Mucosa of rectum (tissue), 2 donors: ENCODE measurements around the gene C1R.
"Not testable (repeated sequence)": the region's sequence is repeated elsewhere in the genome, so short reads cannot be mapped to it uniquely, and the experiment has no call there.

Source experiments
- H3K27ac ChIP-seq, 2 donors: one replicate each; pipeline ENCODE4 v1.7.0; 2013; ENCODE audit warnings: inconsistent platforms in 2 of 2, low read depth in 2 of 2, low read length in 2 of 2
- H3K27me3 ChIP-seq, 2 donors: one replicate each; pipeline ENCODE4 v1.7.0; 2013; ENCODE audit warnings: low read length in 2 of 2; ENCODE audit not compliant: control insufficient read depth in 2 of 2, insufficient read depth in 2 of 2
- H3K36me3 ChIP-seq, 2 donors: one replicate each; pipeline ENCODE4 v1.7.0; 2013; ENCODE audit warnings: low read length in 2 of 2; ENCODE audit not compliant: control insufficient read depth in 2 of 2, insufficient read depth in 2 of 2
- H3K4me1 ChIP-seq, 2 donors: one replicate each; pipeline ENCODE4 v1.7.0; 2013; ENCODE audit warnings: low read length in 2 of 2, mild to moderate bottlenecking in 1 of 2; ENCODE audit not compliant: control insufficient read depth in 2 of 2, insufficient read depth in 2 of 2
- H3K4me3 ChIP-seq, 2 donors: one replicate each; pipeline ENCODE4 v1.7.0; 2013; ENCODE audit warnings: low read length in 2 of 2
- H3K9ac ChIP-seq, 2 donors: one replicate each; pipeline ENCODE4 v1.7.0; 2013; ENCODE audit warnings: low read length in 2 of 2, low read depth in 1 of 2, mild to moderate bottlenecking in 1 of 2
- H3K9me3 ChIP-seq, 2 donors: one replicate each; pipeline ENCODE4 v1.7.0; 2013; ENCODE audit warnings: low read length in 2 of 2; ENCODE audit not compliant: control insufficient read depth in 2 of 2
- donor health status: healthy.
- donor health status: Normal muscosa, but diverticular disease.

The C1R gene

GRCh38 chr12:7061596-7061995 is 30.6 kb downstream of the C1R start:
- Histone ChIP-seq H3K27me3 (peaks cover 0 to 6% of the 10 kb centered on the region in 2 donors), H3K4me3 (peak overlapping the region; percentile 37 to 62), H3K9me3 (no peaks in the 10 kb centered on the region), H3K4me1 (peaks cover 0 to 8% of the 10 kb centered on the region in 2 donors), H3K27ac (peak overlapping the region; percentile 54 to 76), H3K9ac (peak overlapping the region in 1 of 2 donors; percentile 58), H3K36me3 (no peaks in the 10 kb centered on the region)

DNA sequence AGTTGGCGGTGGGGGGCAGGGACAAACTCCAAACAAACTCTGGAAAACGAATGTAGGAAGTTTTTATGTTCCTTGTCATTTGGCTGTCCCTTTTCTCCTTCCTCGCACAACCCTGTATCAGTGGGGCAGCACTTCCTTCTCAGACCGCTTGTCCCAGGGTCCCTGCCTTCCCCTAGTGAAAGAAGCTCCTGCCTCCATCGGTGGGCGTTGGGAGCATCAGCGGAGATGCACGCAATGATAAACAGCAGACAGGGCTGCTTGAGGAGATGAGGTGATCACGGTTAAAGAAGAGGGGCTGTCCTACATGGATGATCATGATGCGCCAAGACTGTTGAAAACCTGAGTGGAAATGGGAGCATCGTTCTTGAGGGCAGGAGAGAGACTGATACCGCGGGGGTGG is 31.1 kb downstream of the C1R start:
- H3K4me1 ChIP-seq = peaks cover 0 to 8% of the 10 kb centered on the region in 2 donors

DNA sequence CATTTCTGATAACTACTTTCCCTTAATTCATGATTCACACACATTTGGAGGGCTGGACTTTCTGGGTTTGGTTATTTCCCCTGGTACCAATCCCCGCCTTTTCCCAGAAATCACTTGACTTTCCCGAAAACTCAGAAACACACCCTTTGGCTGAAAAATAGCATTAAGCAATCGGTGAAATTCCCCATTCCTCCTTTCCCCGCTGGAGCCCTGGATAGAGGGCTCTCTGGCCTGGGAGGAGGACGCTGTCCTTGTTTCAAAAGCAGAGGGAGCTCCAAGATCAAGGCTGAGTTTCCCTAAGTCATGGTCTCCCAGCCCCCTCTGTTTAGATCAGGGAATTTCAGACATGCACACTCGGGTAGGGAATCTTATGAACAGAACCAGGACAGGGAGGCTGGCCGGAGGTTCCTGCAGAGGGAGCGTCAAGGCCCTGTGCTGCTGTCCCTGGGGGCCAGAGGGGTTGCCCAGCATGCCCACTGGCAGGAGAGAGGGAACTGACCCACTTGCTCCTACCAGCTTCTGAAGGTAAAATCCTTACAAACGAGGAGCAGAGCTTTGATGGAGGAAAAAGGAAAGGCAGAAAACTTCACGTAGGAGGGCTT is 31.8 kb downstream of the C1R start, which contains the start of gene C1S:
TSS of gene C1S (plus strand) at position 366 of the 602 bp plus-strand sequence. CDS start 1,195 bp downstream, outside the sequence.
- peak within 1 kb of the TSS; percentile 37 to 62 for H3K4me3 ChIP-seq
- H3K36me3 ChIP-seq = no peaks in the 10 kb centered on the region
- peak within 1 kb of the TSS; percentile 43 to 58 for H3K9ac ChIP-seq
- peaks cover 0 to 8% of the 10 kb centered on the region in 2 donors for H3K4me1 ChIP-seq
- no peaks in the 10 kb centered on the region for H3K9me3 ChIP-seq
- H3K27ac ChIP-seq = peak within 1 kb of the TSS; percentile 54 to 76
- H3K27me3 ChIP-seq = peaks cover 3 to 6% of the 10 kb centered on the region in 2 donors

More for the DNA sequence above, 31.1 kb downstream of the C1R start:
- H3K27ac ChIP-seq = peak overlapping the region; percentile 54 to 76
- no peaks in the 10 kb centered on the region for H3K9me3 ChIP-seq
- peak overlapping the region; percentile 37 to 62 for H3K4me3 ChIP-seq
- H3K36me3 ChIP-seq = no peaks in the 10 kb centered on the region
- H3K27me3 ChIP-seq = peaks cover under 1 to 6% of the 10 kb centered on the region in 2 donors
- peak overlapping the region; percentile 43 to 58 for H3K9ac ChIP-seq

- Histone ChIP-seq H3K27me3 (peaks cover 3 to 6% of the 10 kb centered on the region in 2 donors), H3K27ac (peak overlapping the region; percentile 28 to 32), H3K9ac (no peak overlapping the region), H3K4me1 (peaks cover 0 to 8% of the 10 kb centered on the region in 2 donors), H3K9me3 (no peaks in the 10 kb centered on the region), H3K36me3 (no peaks in the 10 kb centered on the region), H3K4me3 (no peak overlapping the region)
Measured at GRCh38 chr12:7059780-7060179, 32.5 kb downstream of the C1R start.

DNA sequence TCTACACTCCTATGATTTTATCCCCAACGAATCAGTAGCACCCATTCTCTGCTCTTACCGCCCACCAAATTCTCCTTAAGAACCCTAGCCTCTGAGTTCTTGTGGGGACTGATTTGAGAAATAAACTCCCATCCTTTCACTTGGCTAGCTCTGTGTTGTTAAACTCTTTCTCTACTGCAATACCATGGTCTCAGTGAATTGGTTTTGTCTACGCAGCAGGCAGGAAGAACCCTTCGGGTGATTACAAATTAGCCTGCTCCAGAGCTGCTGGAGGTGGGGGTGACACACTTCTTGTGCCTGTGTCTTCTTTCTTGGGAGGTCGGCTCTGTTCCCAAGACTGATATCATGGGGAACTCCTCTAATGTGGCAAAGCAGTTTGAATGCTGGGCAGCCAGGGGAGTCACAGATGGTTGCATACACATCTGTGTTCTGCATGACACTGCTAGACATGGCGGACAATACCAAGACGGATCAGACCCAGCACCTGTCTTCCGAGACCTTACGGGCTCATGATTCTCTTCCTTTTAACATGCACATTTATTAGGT is 33.3 kb downstream of the C1R start:
- Histone ChIP-seq H3K4me3 (no peak overlapping the region), H3K27ac (no peak overlapping the region), H3K36me3 (no peaks in the 10 kb centered on the region), H3K4me1 (peaks cover 0 to 5% of the 10 kb centered on the region in 2 donors), H3K9ac (no peak overlapping the region), H3K27me3 (peaks cover 3 to 6% of the 10 kb centered on the region in 2 donors), H3K9me3 (no peaks in the 10 kb centered on the region)

- Histone ChIP-seq H3K27ac (no peak overlapping the region), H3K9ac (no peak overlapping the region), H3K27me3 (peaks cover 3 to 6% of the 10 kb centered on the region in 2 donors), H3K36me3 (no peaks in the 10 kb centered on the region), H3K4me3 (no peak overlapping the region), H3K4me1 (peaks cover 0 to 4% of the 10 kb centered on the region in 2 donors), H3K9me3 (no peaks in the 10 kb centered on the region)
Measured at GRCh38 chr12:7058163-7058845, 33.9 kb downstream of the C1R start.

- H3K9me3 ChIP-seq, H3K4me3 ChIP-seq, H3K4me1 ChIP-seq, H3K27ac ChIP-seq, H3K9ac ChIP-seq, H3K36me3 ChIP-seq, H3K27me3 ChIP-seq: not testable (repeated sequence)
Measured at GRCh38 chr12:7055736-7056135, 36.5 kb downstream of the C1R start.

GRCh38 chr12:7054925-7055324 is 37.3 kb downstream of the C1R start:
- Histone ChIP-seq H3K9ac (no peak overlapping the region), H3K4me3 (no peak overlapping the region), H3K4me1 (peaks cover 0 to under 1% of the 10 kb centered on the region in 2 donors), H3K36me3 (no peaks in the 10 kb centered on the region), H3K9me3 (no peaks in the 10 kb centered on the region), H3K27ac (no peak overlapping the region), H3K27me3 (peaks cover 0 to 3% of the 10 kb centered on the region in 2 donors)

GRCh38 chr12:7049973-7050372 is 42.3 kb downstream of the C1R start:
- not testable (repeated sequence) for H3K4me3 ChIP-seq, H3K9ac ChIP-seq, H3K4me1 ChIP-seq, H3K36me3 ChIP-seq, H3K27ac ChIP-seq, H3K27me3 ChIP-seq, H3K9me3 ChIP-seq

DNA sequence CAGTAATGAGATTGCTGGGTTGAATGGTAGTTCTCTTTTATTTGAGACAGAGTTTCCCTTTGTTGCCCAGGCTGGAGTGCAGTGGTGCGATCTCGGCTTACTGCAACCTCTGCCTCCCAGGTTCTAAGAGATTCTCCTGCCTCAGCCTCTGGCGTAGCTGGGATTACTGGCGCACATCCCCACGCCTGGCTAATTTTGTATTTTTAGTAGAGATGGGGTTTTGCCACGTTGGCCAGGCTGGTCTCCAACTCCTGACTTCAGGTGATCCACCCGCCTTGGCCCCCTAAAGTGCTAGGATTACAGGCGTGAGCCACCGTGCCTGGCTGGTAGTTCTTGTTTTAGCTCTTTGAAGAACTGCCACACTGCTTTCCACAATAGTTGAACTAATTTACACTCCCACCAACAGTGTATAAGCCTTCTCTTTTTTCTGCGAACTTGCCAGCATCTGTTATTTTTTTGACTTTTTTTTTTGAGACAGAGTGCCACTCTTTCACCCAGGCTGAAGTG is 42.7 kb downstream of the C1R start:
- H3K9me3 ChIP-seq, H3K27me3 ChIP-seq, H3K4me3 ChIP-seq, H3K36me3 ChIP-seq, H3K9ac ChIP-seq, H3K27ac ChIP-seq, H3K4me1 ChIP-seq: not testable (repeated sequence)
